GM23248 (cell line): ENCODE results near the gene OR6Y1. TPM values are rescaled to one million over a fixed set of nuclear protein-coding genes. Genes with fewer than 3 reads are reported as not detected.
A peak's percentile ranks its signal among the peaks of the same experiment; 100 is the strongest.

Source experiments
- DNase-seq: peaks from one replicate; pipeline ENCODE4 v3.0.0-alpha.2; 2015
- H2AFZ ChIP-seq: fragments of 200-600 bp; sonication (generic); 2 replicates; pipeline ENCODE4 v1.6.1; 2016; ENCODE audit warnings: antibody characterized with exemption
- H3F3A ChIP-seq: fragments of 200-600 bp; sonication (generic); 2 replicates; pipeline ENCODE4 v1.6.1; 2016; ENCODE audit warnings: mild to moderate bottlenecking, antibody characterized with exemption, mixed run types; ENCODE audit not compliant: insufficient read depth
- H3K27ac ChIP-seq: fragments of 200-600 bp; sonication (generic); 2 replicates; pipeline ENCODE4 v1.5.1; 2016; ENCODE audit warnings: mild to moderate bottlenecking
- H3K27me3 ChIP-seq: fragments of 200-600 bp; sonication (generic); replicated peaks from 2 replicates; pipeline ENCODE4 v1.6.1; 2016; ENCODE audit warnings: mild to moderate bottlenecking; ENCODE audit not compliant: insufficient read depth
- H3K36me3 ChIP-seq: fragments of 200-600 bp; sonication (generic); 2 replicates; pipeline ENCODE4 v1.6.1; 2016; ENCODE audit warnings: low read depth, mild to moderate bottlenecking
- H3K4me1 ChIP-seq: fragments of 200-600 bp; sonication (generic); 2 replicates; pipeline ENCODE4 v1.6.1; 2016; ENCODE audit warnings: mild to moderate bottlenecking; ENCODE audit not compliant: insufficient read depth
- H3K4me2 ChIP-seq: fragments of 200-600 bp; sonication (generic); one replicate; pipeline ENCODE4 v1.6.1; 2016; ENCODE audit warnings: mild to moderate bottlenecking; ENCODE audit not compliant: unreplicated experiment
- H3K4me3 ChIP-seq: fragments of 200-600 bp; sonication (generic); 2 replicates; pipeline ENCODE4 v1.5.1; 2016; ENCODE audit warnings: mild to moderate bottlenecking
- H3K79me2 ChIP-seq: fragments of 200-600 bp; sonication (generic); 2 replicates; pipeline ENCODE4 v1.6.1; 2016; ENCODE audit warnings: mild to moderate bottlenecking; ENCODE audit not compliant: insufficient read depth
- H3K9ac ChIP-seq: fragments of 200-600 bp; sonication (generic); 2 replicates; pipeline ENCODE4 v1.6.1; 2016; ENCODE audit warnings: mild to moderate bottlenecking
- H3K9me2 ChIP-seq: fragments of 200-600 bp; sonication (generic); 2 replicates; pipeline ENCODE4 v1.6.1; 2016; ENCODE audit warnings: mixed run types, mild to moderate bottlenecking, moderate library complexity; ENCODE audit not compliant: insufficient read depth
- H3K9me3 ChIP-seq: fragments of 200-600 bp; sonication (generic); one replicate; pipeline ENCODE4 v1.6.1; 2017; ENCODE audit warnings: low read depth
- H4K20me1 ChIP-seq: fragments of 200-600 bp; sonication (generic); 2 replicates; pipeline ENCODE4 v1.6.0; 2016; ENCODE audit not compliant: insufficient read depth
- EZH2 ChIP-seq: fragments of 200-600 bp; sonication (generic); IDR thresholded peaks from 2 replicates; pipeline ENCODE4 v1.6.1; 2018; ENCODE audit warnings: antibody characterized with exemption, mild to moderate bottlenecking; ENCODE audit not compliant: insufficient read depth, poor library complexity, severe bottlenecking
- EZH2phosphoT487 ChIP-seq: fragments of 200-600 bp; sonication (generic); IDR thresholded peaks from 2 replicates; pipeline ENCODE4 v1.6.1; 2018; ENCODE audit warnings: antibody characterized with exemption, moderate library complexity, mild to moderate bottlenecking, low read depth; ENCODE audit not compliant: insufficient read depth
- WGBS, 2 experiments: methylation state at CpG; one replicate each; pipeline ENCODE4 v1.1.6; 2015 to 2017; ENCODE audit warnings: low lambda C conversion rate in 2 of 2, low coverage in 1 of 2; ENCODE audit errors: missing lambda C conversion rate in 2 of 2; 5-methylcytosine and 5-hydroxymethylcytosine counted together
- in situ Hi-C: fragments of 300-500 bp; cut with MboI; formaldehyde crosslinking; loops from 2 replicates; pipeline ENCODE4 v1.15.0; 2020
- polyA plus RNA-seq: library from polyadenylated mRNA; unstranded; fragments of >200 nt; fragmentation: Nextera tagmentation; extraction: Ambion mirVana; gene quantifications from 2 replicates; pipeline ENCODE4 v1.2.1, GENCODE V29; 2016
- total RNA-seq: library from RNA; depleted of rRNA; stranded (reverse); fragments of >200 nt; shearing (Covaris generic); gene quantifications from 2 replicates; pipeline ENCODE4 v1.2.3, GENCODE V29; 2014

OR6Y1 gene
- total and polyA plus RNA-seq, 2 experiments from 2014 or later: not detected

DNA sequence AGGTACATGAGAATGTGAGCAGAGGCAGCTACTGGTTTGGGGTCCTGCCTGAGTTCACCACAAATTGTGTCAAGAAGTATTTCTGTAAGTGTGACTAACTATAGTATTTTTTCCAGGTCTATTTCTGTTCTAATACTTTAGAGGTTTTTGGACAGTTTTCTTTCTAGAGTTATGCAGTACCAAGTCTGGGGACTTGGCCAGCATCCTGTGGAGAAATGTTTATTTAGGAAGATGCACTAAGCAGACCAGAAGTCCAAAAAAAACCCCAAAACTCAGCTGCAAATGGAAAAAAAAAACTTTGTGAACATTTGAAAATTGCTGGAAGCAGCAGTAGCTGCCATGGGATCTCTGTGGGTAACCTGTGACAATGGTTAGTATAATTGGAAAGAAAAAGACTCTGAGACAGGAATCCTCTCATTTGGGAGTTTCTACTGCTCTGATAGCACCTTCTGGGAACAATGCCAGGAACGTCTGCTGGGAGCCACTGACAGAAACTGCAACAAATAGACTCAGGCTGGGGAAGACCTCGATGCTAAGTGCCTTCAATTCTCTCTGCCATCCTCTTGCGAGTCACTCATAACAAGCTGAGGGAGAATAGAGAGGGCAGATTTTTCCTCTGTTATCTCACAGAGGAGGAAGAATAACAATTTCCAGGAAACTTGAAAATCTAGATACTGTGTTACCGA, 44.6 kb downstream of the OR6Y1 start:
- Histone ChIP-seq H3K27me3 (no peaks in the 10 kb centered on the region), H3K79me2 (no peaks in the 10 kb centered on the region), H4K20me1 (no peaks in the 10 kb centered on the region), H3K27ac (no peak overlapping the region), H3K9ac (no peak overlapping the region), H2AFZ (no peak overlapping the region), H3K36me3 (no peaks in the 10 kb centered on the region), H3K4me2 (no peak overlapping the region), H3K9me3 (no peaks in the 10 kb centered on the region), H3K4me1 (no peaks in the 10 kb centered on the region), H3F3A (no peaks in the 10 kb centered on the region), H3K4me3 (no peak overlapping the region), H3K9me2 (no peaks in the 10 kb centered on the region)
- WGBS, 2 experiments: 3% methylated on average over 4 of the region's 4 CpGs
- TF ChIP-seq EZH2: no peak
- TF ChIP-seq EZH2phosphoT487: no peak
- peak; percentile 4 for DNase-seq
- in situ Hi-C loops: no loop called here

GRCh38 chr1:158507511-158507910, 46.7 kb downstream of the OR6Y1 start:
- no peaks in the 10 kb centered on the region for H3K9me3 ChIP-seq
- H3K27me3 ChIP-seq: no peaks in the 10 kb centered on the region
- H3K27ac ChIP-seq: no peak overlapping the region
- H3K79me2 ChIP-seq: no peaks in the 10 kb centered on the region
- in situ Hi-C loops: no loop called here
- H3K36me3 ChIP-seq: no peaks in the 10 kb centered on the region
- no peaks in the 10 kb centered on the region for H3F3A ChIP-seq
- DNase-seq: no peak
- H3K4me2 ChIP-seq: no peak overlapping the region
- no peaks in the 10 kb centered on the region for H3K9me2 ChIP-seq
- no peaks in the 10 kb centered on the region for H4K20me1 ChIP-seq
- no peak overlapping the region for H3K9ac ChIP-seq
- WGBS, 2 experiments: 10 to 21% methylated on average over 2 of the region's 2 CpGs
- TF ChIP-seq EZH2phosphoT487 (no peak), EZH2 (no peak)
- H3K4me3 ChIP-seq: no peak overlapping the region
- H3K4me1 ChIP-seq: no peaks in the 10 kb centered on the region
- H2AFZ ChIP-seq: no peak overlapping the region

DNA sequence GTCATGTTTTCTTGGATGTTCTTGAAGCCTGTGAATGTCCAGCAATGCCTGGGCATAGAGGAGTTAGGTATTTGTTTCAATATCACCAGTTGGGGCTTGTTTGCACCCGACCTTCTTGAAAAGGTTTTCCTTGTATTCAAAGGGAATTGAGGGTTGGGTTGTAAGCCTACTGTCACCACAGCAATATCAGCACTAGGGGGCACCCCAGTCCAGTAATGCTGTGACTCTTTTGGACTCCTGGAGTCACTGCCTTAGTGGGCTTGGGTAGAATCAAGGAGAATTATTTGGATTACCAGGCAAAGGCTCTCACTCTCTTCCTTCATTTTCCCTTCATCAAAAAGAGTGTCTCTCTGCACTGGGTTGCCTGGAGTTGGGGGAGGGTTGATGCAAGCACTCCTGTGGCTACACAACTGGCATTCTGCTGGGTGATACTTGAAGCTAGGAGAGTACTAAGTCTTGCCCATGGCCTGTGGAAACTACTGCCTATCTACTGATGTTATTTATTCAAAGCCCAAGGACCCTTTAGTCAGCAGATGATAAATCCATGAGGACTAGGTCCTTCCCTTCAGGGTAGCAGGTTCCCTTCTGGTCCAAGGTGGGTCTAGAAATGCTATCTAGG, 47.7 kb downstream of the OR6Y1 start:
- 0 to 7% methylated on average over 1 of the region's 1 CpG for WGBS, 2 experiments

DNA sequence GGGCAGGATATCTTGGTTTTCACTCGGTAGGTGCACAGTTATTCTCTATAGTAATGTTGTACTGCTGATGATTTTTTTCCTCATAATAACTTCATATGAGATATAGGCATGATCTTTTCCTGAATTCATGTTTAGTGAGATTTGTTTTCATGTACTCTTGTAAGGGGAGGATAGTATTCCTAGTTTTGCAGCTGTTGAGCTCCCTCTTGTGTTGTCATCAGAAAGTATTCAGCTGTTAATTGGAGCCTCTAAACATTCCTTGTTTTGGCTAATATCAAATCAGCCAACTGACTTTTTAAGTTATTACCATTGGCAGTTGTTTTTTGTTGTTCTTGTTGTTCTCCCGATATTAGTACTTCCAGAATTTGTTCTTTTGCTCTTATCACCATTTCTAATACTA, 57.8 kb downstream of the OR6Y1 start:
- Histone ChIP-seq H3K4me1 (no peaks in the 10 kb centered on the region), H3K27ac (no peak overlapping the region), H3K36me3 (no peaks in the 10 kb centered on the region), H3F3A (no peaks in the 10 kb centered on the region), H4K20me1 (no peaks in the 10 kb centered on the region), H2AFZ (no peak overlapping the region), H3K9ac (no peak overlapping the region), H3K4me3 (no peak overlapping the region), H3K27me3 (no peaks in the 10 kb centered on the region; the same call in 1 of the 2 replicates), H3K4me2 (no peak overlapping the region), H3K9me3 (no peaks in the 10 kb centered on the region), H3K9me2 (no peaks in the 10 kb centered on the region), H3K79me2 (no peaks in the 10 kb centered on the region)
- peak; percentile 4 for DNase-seq
- in situ Hi-C loops: no loop called here
- TF ChIP-seq EZH2 (no peak), EZH2phosphoT487 (no peak)
- WGBS, 2 experiments: 6% methylated on average over 2 of the region's 2 CpGs

More for the DNA sequence above, 47.7 kb downstream of the OR6Y1 start:
- Histone ChIP-seq H3K27ac (no peak overlapping the region), H3K27me3 (no peaks in the 10 kb centered on the region), H3K4me2 (no peak overlapping the region), H2AFZ (no peak overlapping the region), H3K9me3 (no peaks in the 10 kb centered on the region), H3K4me1 (no peaks in the 10 kb centered on the region), H3F3A (no peaks in the 10 kb centered on the region), H4K20me1 (no peaks in the 10 kb centered on the region), H3K9ac (no peak overlapping the region), H3K79me2 (no peaks in the 10 kb centered on the region), H3K9me2 (no peaks in the 10 kb centered on the region), H3K36me3 (no peaks in the 10 kb centered on the region), H3K4me3 (no peak overlapping the region)
- peak; percentile 37 for DNase-seq
- in situ Hi-C loops: no loop called here
- TF ChIP-seq EZH2phosphoT487 (no peak), EZH2 (no peak)
